Karpas-422 (cell line): Measurements from ENCODE around the gene RNF182. TPM values are rescaled to one million over a fixed set of nuclear protein-coding genes. Genes with fewer than 3 reads are reported as not detected.

ENCODE experiments used
- DNase-seq: peaks from one replicate; pipeline ENCODE4 v3.0.0-alpha.2; 2015
- H2AFZ ChIP-seq: fragments of 200-600 bp; sonication (generic); 2 replicates; pipeline ENCODE4 v1.6.1; 2014; ENCODE audit warnings: antibody characterized with exemption, low read length, mixed read lengths
- H3K27ac ChIP-seq: fragments of 200-600 bp; sonication (generic); 2 replicates; pipeline ENCODE4 v1.5.1; 2014; ENCODE audit warnings: mild to moderate bottlenecking, low read length, moderate library complexity
- H3K27me3 ChIP-seq: fragments of 200-600 bp; sonication (generic); 2 replicates; pipeline ENCODE4 v1.6.1; 2014; ENCODE audit warnings: low read length, mixed read lengths
- H3K36me3 ChIP-seq: fragments of 200-600 bp; sonication (generic); 2 replicates; pipeline ENCODE4 v1.6.1; 2014; ENCODE audit warnings: low read length, mixed read lengths; ENCODE audit not compliant: insufficient read depth
- H3K4me1 ChIP-seq: fragments of 200-600 bp; sonication (generic); 2 replicates; pipeline ENCODE4 v1.6.1; 2014; ENCODE audit warnings: mild to moderate bottlenecking, low read length, mixed read lengths
- H3K4me2 ChIP-seq: fragments of 200-600 bp; sonication (generic); 2 replicates; pipeline ENCODE4 v1.6.1; 2014; ENCODE audit warnings: low read length, low read depth, mild to moderate bottlenecking; ENCODE audit not compliant: poor library complexity, severe bottlenecking
- H3K4me3 ChIP-seq: fragments of 200-600 bp; sonication (generic); 2 replicates; pipeline ENCODE4 v1.5.1; 2014; ENCODE audit warnings: mild to moderate bottlenecking, antibody characterized with exemption, low read length, mixed read lengths
- H3K79me2 ChIP-seq: fragments of 200-600 bp; sonication (generic); 2 replicates; pipeline ENCODE4 v1.6.1; 2014; ENCODE audit warnings: mild to moderate bottlenecking, low read length, mixed read lengths
- H3K9ac ChIP-seq: fragments of 200-600 bp; sonication (generic); 2 replicates; pipeline ENCODE4 v1.6.0; 2014; ENCODE audit warnings: low read length
- H3K9me2 ChIP-seq: fragments of 200-600 bp; sonication (generic), shearing (Covaris generic); replicated peaks from 2 replicates; pipeline ENCODE4 v1.6.0; 2014; ENCODE audit warnings: mild to moderate bottlenecking, low read length, moderate library complexity; ENCODE audit not compliant: insufficient read depth
- H3K9me3 ChIP-seq: fragments of 300-700, 200-600 bp; sonication (generic); 2 replicates; pipeline ENCODE4 v1.6.1; 2014; ENCODE audit warnings: low read length, mixed read lengths
- H4K20me1 ChIP-seq: fragments of 200-600 bp; sonication (generic); 2 replicates; pipeline ENCODE4 v1.6.1; 2014; ENCODE audit warnings: mild to moderate bottlenecking, antibody characterized with exemption, low read length, low read depth; ENCODE audit not compliant: insufficient read depth
- total RNA-seq: library from RNA; depleted of rRNA; stranded (reverse); fragments of >200 nt; shearing (Covaris generic); gene quantifications from 2 replicates; pipeline ENCODE4 v1.2.3, GENCODE V29; 2014; ENCODE audit warnings: low replicate concordance

Gene RNF182
- total RNA-seq, 1 experiment from 2014 or later = not detected

- H3K9ac ChIP-seq = no peak overlapping the region
- no peaks in the 10 kb centered on the region for H3K4me1 ChIP-seq
- H3K9me2 ChIP-seq = no peaks in the 10 kb centered on the region
- no peaks in the 10 kb centered on the region for H3K36me3 ChIP-seq
- H2AFZ ChIP-seq = no peak overlapping the region
- no peaks in the 10 kb centered on the region for H4K20me1 ChIP-seq
- H3K27me3 ChIP-seq = no peaks in the 10 kb centered on the region
- no peak overlapping the region for H3K27ac ChIP-seq
- no peaks in the 10 kb centered on the region for H3K79me2 ChIP-seq
- no peaks in the 10 kb centered on the region for H3K9me3 ChIP-seq
- H3K4me3 ChIP-seq = no peak overlapping the region
- DNase-seq = no peak
- H3K4me2 ChIP-seq = no peak overlapping the region
Observed at GRCh38 chr6:13991393-13991792, 66.6 kb downstream of the RNF182 start.

GRCh38 chr6:13992417-13993055 is 67.8 kb downstream of the RNF182 start:
- H3K4me2 ChIP-seq = no peak overlapping the region

GRCh38 chr6:13993416-13993815 is 68.7 kb downstream of the RNF182 start:
- Histone ChIP-seq H4K20me1 (no peaks in the 10 kb centered on the region), H3K9ac (no peak overlapping the region), H2AFZ (no peak overlapping the region), H3K4me2 (no peak overlapping the region), H3K79me2 (no peaks in the 10 kb centered on the region), H3K9me3 (no peaks in the 10 kb centered on the region), H3K27ac (no peak overlapping the region), H3K36me3 (no peaks in the 10 kb centered on the region), H3K9me2 (no peaks in the 10 kb centered on the region), H3K4me1 (no peaks in the 10 kb centered on the region), H3K27me3 (no peaks in the 10 kb centered on the region), H3K4me3 (no peak overlapping the region)
- DNase-seq = no peak

More at GRCh38 chr6:13992417-13993055, 67.8 kb downstream of the RNF182 start:
- H3K9me3 ChIP-seq = no peaks in the 10 kb centered on the region
- no peaks in the 10 kb centered on the region for H3K27me3 ChIP-seq
- H3K4me1 ChIP-seq = no peaks in the 10 kb centered on the region
- H3K36me3 ChIP-seq = no peaks in the 10 kb centered on the region
- H3K4me3 ChIP-seq = no peak overlapping the region
- H2AFZ ChIP-seq = no peak overlapping the region
- H3K9ac ChIP-seq = no peak overlapping the region
- H4K20me1 ChIP-seq = no peaks in the 10 kb centered on the region
- H3K27ac ChIP-seq = no peak overlapping the region
- H3K79me2 ChIP-seq = no peaks in the 10 kb centered on the region
- DNase-seq = no peak
- no peaks in the 10 kb centered on the region for H3K9me2 ChIP-seq

GRCh38 chr6:13998356-13998755 is 73.6 kb downstream of the RNF182 start:
- H3K9me2 ChIP-seq = no peaks in the 10 kb centered on the region
- no peak for DNase-seq
- no peak overlapping the region for H3K9ac ChIP-seq

DNA sequence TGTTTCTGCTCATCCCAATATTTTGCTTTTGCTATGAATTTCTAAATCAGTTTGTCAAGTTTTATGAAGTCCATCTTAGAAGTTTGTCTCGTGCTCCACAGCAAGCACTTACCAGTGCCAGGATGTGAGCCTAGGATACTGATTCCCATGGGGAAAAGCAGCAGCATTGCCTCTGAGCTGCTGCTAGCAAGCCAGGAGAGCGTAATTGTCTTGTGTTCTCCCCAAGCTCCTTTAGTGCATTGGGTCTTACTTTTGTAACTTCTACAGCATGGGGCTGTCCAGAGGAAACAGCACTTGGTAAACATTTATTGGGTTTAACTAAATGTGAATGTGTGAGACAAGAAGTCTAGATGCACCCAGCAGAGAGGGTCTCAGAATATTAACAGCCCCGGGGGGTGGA is 76.1 kb downstream of the RNF182 start:
- Histone ChIP-seq H3K9me3 (no peaks in the 10 kb centered on the region), H3K27me3 (no peaks in the 10 kb centered on the region), H3K4me3 (no peak overlapping the region), H3K27ac (no peak overlapping the region), H3K9ac (no peak overlapping the region), H3K4me2 (no peak overlapping the region), H3K36me3 (no peaks in the 10 kb centered on the region), H2AFZ (no peak overlapping the region), H4K20me1 (no peaks in the 10 kb centered on the region), H3K4me1 (no peaks in the 10 kb centered on the region), H3K79me2 (no peaks in the 10 kb centered on the region), H3K9me2 (no peaks in the 10 kb centered on the region)
- DNase-seq = no peak

More at GRCh38 chr6:13998356-13998755, 73.6 kb downstream of the RNF182 start:
- H4K20me1 ChIP-seq = no peaks in the 10 kb centered on the region
- H3K9me3 ChIP-seq = no peaks in the 10 kb centered on the region
- no peaks in the 10 kb centered on the region for H3K27me3 ChIP-seq
- no peak overlapping the region for H3K27ac ChIP-seq
- no peaks in the 10 kb centered on the region for H3K36me3 ChIP-seq
- H3K79me2 ChIP-seq = no peaks in the 10 kb centered on the region
- H3K4me2 ChIP-seq = no peak overlapping the region
- no peaks in the 10 kb centered on the region for H3K4me1 ChIP-seq
- no peak overlapping the region for H2AFZ ChIP-seq
- H3K4me3 ChIP-seq = no peak overlapping the region

GRCh38 chr6:14001329-14002012 is 76.7 kb downstream of the RNF182 start:
- Histone ChIP-seq H3K4me2 (no peak overlapping the region), H2AFZ (no peak overlapping the region), H3K4me1 (no peaks in the 10 kb centered on the region), H3K9ac (no peak overlapping the region), H3K9me3 (no peaks in the 10 kb centered on the region), H3K9me2 (no peaks in the 10 kb centered on the region), H3K27me3 (no peaks in the 10 kb centered on the region), H4K20me1 (no peaks in the 10 kb centered on the region), H3K4me3 (no peak overlapping the region), H3K27ac (no peak overlapping the region), H3K79me2 (no peaks in the 10 kb centered on the region), H3K36me3 (no peaks in the 10 kb centered on the region)
- DNase-seq = no peak

- Histone ChIP-seq H3K27me3 (no peaks in the 10 kb centered on the region), H3K9me2 (no peaks in the 10 kb centered on the region), H2AFZ (no peak overlapping the region), H3K9me3 (no peaks in the 10 kb centered on the region), H3K4me2 (no peak overlapping the region), H3K4me1 (no peaks in the 10 kb centered on the region), H4K20me1 (no peaks in the 10 kb centered on the region), H3K27ac (no peak overlapping the region), H3K4me3 (no peak overlapping the region), H3K36me3 (no peaks in the 10 kb centered on the region), H3K79me2 (no peaks in the 10 kb centered on the region), H3K9ac (no peak overlapping the region)
- no peak for DNase-seq
Observed at GRCh38 chr6:14002176-14002947, 77.6 kb downstream of the RNF182 start.

DNA sequence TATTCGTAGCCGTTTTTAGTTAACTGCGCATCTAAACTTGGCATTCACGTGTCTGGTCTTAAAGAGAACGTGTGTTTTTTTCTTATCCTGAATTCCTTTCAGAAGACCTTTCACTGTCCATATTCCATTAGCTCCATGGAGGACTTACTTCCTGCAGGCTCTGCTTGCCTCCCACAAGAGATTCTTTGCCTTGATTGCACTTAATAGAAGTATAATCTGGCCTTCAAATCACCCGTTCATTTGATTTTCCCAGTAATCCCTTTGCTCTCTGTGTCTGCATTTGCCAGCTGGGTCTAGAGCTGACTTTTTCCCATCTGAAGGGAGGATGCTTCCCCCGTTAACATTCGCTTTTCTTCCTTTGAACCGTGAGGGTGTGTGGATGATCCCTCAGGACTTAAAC is 79.5 kb downstream of the RNF182 start:
- no peaks in the 10 kb centered on the region for H3K9me2 ChIP-seq
- no peak overlapping the region for H3K4me2 ChIP-seq
- no peak overlapping the region for H2AFZ ChIP-seq
- no peaks in the 10 kb centered on the region for H3K36me3 ChIP-seq
- no peaks in the 10 kb centered on the region for H4K20me1 ChIP-seq
- no peaks in the 10 kb centered on the region for H3K79me2 ChIP-seq
- no peaks in the 10 kb centered on the region for H3K4me1 ChIP-seq
- H3K27ac ChIP-seq = no peak overlapping the region
- H3K9me3 ChIP-seq = no peaks in the 10 kb centered on the region
- H3K4me3 ChIP-seq = no peak overlapping the region
- no peak for DNase-seq
- H3K9ac ChIP-seq = no peak overlapping the region
- no peaks in the 10 kb centered on the region for H3K27me3 ChIP-seq
